Fibroblast of upper back skin (primary cell): Measurements from ENCODE around the gene MTMR10.

Source experiments
- DNase-seq: peaks from one replicate; pipeline ENCODE4 v3.0.0-alpha.2; 2013

The MTMR10 gene

GRCh38 chr15:30953731-30954378 is 37.6 kb downstream of the MTMR10 start:
- DNase-seq: peak; percentile 87

- DNase-seq: no peak
These were observed 38.2 kb downstream of the MTMR10 start for GRCh38 chr15:30953183-30953582.

- DNase-seq: no peak
These were observed 47.6 kb downstream of the MTMR10 start for GRCh38 chr15:30943654-30944335.

GRCh38 chr15:30941520-30941919 is 49.9 kb downstream of the MTMR10 start:
- DNase-seq: no peak

- DNase-seq: no peak
These were observed 51.1 kb downstream of the MTMR10 start for GRCh38 chr15:30940359-30940758.

- no peak for DNase-seq
These were observed 52.3 kb downstream of the MTMR10 start for GRCh38 chr15:30939161-30939560.

GRCh38 chr15:30933293-30933692 is 58.1 kb downstream of the MTMR10 start:
- no peak for DNase-seq

- DNase-seq: no peak
These were observed 61.0 kb downstream of the MTMR10 start for GRCh38 chr15:30930422-30930821.

- no peak for DNase-seq
These were observed 61.4 kb downstream of the MTMR10 start for GRCh38 chr15:30929982-30930381.

- DNase-seq: no peak
These were observed 62.3 kb downstream of the MTMR10 start for GRCh38 chr15:30929064-30929669.

GRCh38 chr15:30928076-30928475 is 63.4 kb downstream of the MTMR10 start:
- no peak for DNase-seq

- no peak for DNase-seq
These were observed 64.2 kb downstream of the MTMR10 start for GRCh38 chr15:30927148-30927761.

- DNase-seq: no peak
These were observed 65.3 kb downstream of the MTMR10 start for GRCh38 chr15:30926161-30926560.

GRCh38 chr15:30925686-30926085 is 65.7 kb downstream of the MTMR10 start:
- no peak for DNase-seq

GRCh38 chr15:30924353-30924752 is 67.1 kb downstream of the MTMR10 start:
- DNase-seq: peak; percentile 23

GRCh38 chr15:30923429-30923828 is 68.0 kb downstream of the MTMR10 start:
- DNase-seq: no peak

- DNase-seq: peak; percentile 64
These were observed 68.7 kb downstream of the MTMR10 start for GRCh38 chr15:30922480-30923311.

- no peak for DNase-seq
These were observed 69.5 kb downstream of the MTMR10 start for GRCh38 chr15:30921781-30922479.

GRCh38 chr15:30921106-30921505 is 70.3 kb downstream of the MTMR10 start:
- DNase-seq: no peak

- DNase-seq: no peak
These were observed 71.4 kb downstream of the MTMR10 start for GRCh38 chr15:30919877-30920550.

- DNase-seq: no peak
These were observed 73.1 kb downstream of the MTMR10 start for GRCh38 chr15:30918366-30918765.

- DNase-seq: no peak
These were observed 73.8 kb downstream of the MTMR10 start for GRCh38 chr15:30917675-30918074.
